ENCODE results near the gene TXNRD1. TPM values are rescaled to one million over a fixed set of nuclear protein-coding genes. Genes with fewer than 3 reads are reported as not detected.
"Not testable (repeated sequence)": the region's sequence is repeated elsewhere in the genome, so short reads cannot be mapped to it uniquely, and the experiment has no call there.

Gene TXNRD1
- total RNA-seq, 6 experiments from 2014 or later: 40.3 to 153 (median 74.5) TPM

DNA sequence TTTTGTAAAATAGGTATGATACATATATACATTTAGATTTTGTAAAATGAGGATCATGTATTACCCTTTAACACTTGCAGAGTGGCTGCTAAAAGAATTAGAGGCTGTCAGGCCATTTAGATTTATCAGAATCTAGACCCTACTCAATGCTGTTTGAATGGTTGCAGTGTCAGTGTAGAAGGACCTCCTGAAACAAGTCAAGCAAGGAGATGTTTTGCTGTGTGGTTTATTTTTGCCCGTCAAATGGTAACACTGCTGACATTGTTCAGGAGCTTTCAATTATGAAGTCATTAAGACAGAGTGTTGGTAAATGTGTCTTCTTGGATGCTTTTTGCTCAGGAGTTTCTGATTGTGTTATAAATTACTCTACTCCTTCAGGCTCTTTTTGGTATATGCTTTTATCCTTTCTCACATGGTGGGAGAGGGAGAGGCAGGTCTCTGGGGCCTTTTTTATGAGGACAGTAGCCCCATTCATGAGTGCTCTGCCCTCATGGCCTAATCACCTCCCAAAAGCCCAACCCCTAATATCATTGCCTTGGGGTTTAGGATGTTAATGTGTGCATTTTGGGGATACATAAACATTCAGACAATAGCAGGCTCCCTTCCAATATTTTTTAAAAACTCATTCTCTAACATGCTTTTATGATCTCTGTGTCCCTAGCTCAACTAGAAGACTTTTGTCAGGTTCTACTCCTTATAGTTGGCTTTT is 104.5 kb downstream of the TXNRD1 start:
- Histone ChIP-seq H3K36me3 (peaks cover 0 to 83% (median 41%) of the 10 kb centered on the region in 4 donors), H3K4me1 (no peaks in the 10 kb centered on the region), H3K27ac (no peak overlapping the region), H3K27me3 (no peaks in the 10 kb centered on the region), H3K9me3 (no peaks in the 10 kb centered on the region), H3K4me3 (no peak overlapping the region)
- intact Hi-C loops (cut with DNase I): no loop called here
- TF ChIP-seq CTCF (IDR thresholded peaks at IDR 0.05): no peak
- TF ChIP-seq POLR2A (IDR thresholded peaks at IDR 0.05): no peak
- 80% methylated on average over 1 of the region's 1 CpG for WGBS (ENCODE audit: insufficient coverage, low coverage, low lambda C conversion rate, missing lambda C conversion rate)
- DNase-seq: no peak
- no peak for ATAC-seq

DNA sequence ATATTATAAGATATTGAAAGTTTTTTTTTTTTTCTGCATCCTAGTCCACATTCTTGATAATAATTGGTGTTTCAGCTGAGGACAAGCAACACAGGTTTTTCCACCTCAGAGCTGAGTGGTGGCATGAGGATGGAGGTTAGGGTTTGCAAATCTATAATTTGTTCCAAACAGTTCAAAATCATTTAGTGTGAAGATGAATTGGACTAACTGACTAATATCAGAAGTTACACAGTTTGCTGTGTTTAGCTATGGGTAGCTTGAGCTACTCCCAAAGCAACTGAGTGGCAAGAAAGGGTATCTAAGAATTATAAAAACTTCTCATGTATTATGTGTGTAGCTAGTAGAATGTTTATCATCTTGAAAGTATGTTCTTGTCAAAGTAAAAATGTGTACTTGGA is 105.0 kb downstream of the TXNRD1 start:
- peaks cover 0 to 83% (median 40%) of the 10 kb centered on the region in 4 donors for H3K36me3 ChIP-seq
- H3K9me3 ChIP-seq: no peaks in the 10 kb centered on the region
- H3K4me3 ChIP-seq: no peak overlapping the region
- ATAC-seq (no peak), DNase-seq (no peak)
- H3K27me3 ChIP-seq: no peaks in the 10 kb centered on the region
- intact Hi-C loops (cut with DNase I): no loop called here
- TF ChIP-seq CTCF (IDR thresholded peaks at IDR 0.05) (no peak), POLR2A (IDR thresholded peaks at IDR 0.05) (no peak)
- H3K4me1 ChIP-seq: no peaks in the 10 kb centered on the region
- H3K27ac ChIP-seq: no peak overlapping the region

GRCh38 chr12:104321949-104322348 is 106.4 kb downstream of the TXNRD1 start:
- whole genome bisulfite sequencing (ENCODE audit: insufficient coverage, low coverage, low lambda C conversion rate, missing lambda C conversion rate): 100% methylated on average over 1 of the region's 1 CpG
- Histone ChIP-seq H3K4me3 (no peak overlapping the region), H3K36me3 (peaks cover 0 to 83% (median 45%) of the 10 kb centered on the region in 4 donors), H3K4me1 (no peaks in the 10 kb centered on the region), H3K27me3 (no peaks in the 10 kb centered on the region), H3K9me3 (no peaks in the 10 kb centered on the region), H3K27ac (no peak overlapping the region)
- intact Hi-C loops (cut with DNase I): no loop called here
- TF ChIP-seq POLR2A (IDR thresholded peaks at IDR 0.05) (no peak), CTCF (IDR thresholded peaks at IDR 0.05) (no peak)
- no peak for DNase-seq
- no peak for ATAC-seq

DNA sequence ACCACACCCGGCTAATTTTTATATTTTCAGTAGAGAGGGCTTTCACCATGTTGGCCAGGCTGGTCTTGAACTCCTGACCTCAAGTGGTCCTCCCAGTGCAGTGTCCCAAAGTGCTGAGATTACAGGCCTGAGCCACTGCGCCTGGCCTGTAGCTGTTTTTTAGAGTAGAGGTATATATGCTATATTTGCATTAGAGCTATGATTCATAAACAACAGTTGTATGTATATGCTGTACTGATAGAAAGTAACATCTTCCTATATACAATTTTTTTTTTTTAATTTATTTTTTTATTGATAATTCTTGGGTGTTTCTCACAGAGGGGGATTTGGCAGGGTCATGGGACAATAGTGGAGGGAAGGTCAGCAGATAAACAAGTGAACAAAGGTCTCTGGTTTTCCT is 107.0 kb downstream of the TXNRD1 start:
- H3K4me3 ChIP-seq; H3K9me3 ChIP-seq; H3K27ac ChIP-seq; ATAC-seq; H3K4me1 ChIP-seq; intact Hi-C loops (cut with DNase I); DNase-seq; H3K27me3 ChIP-seq: not testable (repeated sequence)
- WGBS (ENCODE audit: insufficient coverage, low coverage, low lambda C conversion rate, missing lambda C conversion rate): 100% methylated on average over 1 of the region's 2 CpGs
- H3K36me3 ChIP-seq: peaks cover 0 to 83% (median 50%) of the 10 kb centered on the region in 4 donors

DNA sequence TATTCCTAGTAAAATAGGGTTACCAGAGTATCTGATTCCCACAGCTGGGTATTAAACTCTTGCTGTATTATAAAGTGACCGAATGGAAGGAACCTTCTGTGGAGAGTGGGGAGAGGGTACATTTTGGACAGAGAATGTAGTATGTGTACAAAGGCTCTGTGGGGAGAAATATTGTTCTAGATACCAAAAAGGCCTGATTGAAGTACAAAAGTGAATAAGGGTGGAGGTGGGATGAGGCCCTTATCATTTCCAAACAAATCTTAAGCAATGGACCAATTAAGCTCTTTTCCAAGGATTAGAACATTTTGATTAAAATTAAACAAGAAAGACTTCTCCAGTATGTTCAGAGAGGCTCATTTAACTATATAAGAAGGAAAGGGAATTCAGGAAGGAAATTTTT is 108.3 kb downstream of the TXNRD1 start:
- Histone ChIP-seq H3K36me3 (peaks cover 0 to 83% (median 52%) of the 10 kb centered on the region in 4 donors), H3K9me3 (no peaks in the 10 kb centered on the region), H3K27me3 (no peaks in the 10 kb centered on the region), H3K27ac (no peak overlapping the region), H3K4me1 (no peaks in the 10 kb centered on the region), H3K4me3 (no peak overlapping the region)
- ATAC-seq (no peak), DNase-seq (no peak)
- WGBS (ENCODE audit: insufficient coverage, low coverage, low lambda C conversion rate, missing lambda C conversion rate): 100% methylated on average over 1 of the region's 1 CpG
- TF ChIP-seq CTCF (IDR thresholded peaks at IDR 0.05) (no peak), POLR2A (IDR thresholded peaks at IDR 0.05) (no peak)
- intact Hi-C loops (cut with DNase I): no loop called here

DNA sequence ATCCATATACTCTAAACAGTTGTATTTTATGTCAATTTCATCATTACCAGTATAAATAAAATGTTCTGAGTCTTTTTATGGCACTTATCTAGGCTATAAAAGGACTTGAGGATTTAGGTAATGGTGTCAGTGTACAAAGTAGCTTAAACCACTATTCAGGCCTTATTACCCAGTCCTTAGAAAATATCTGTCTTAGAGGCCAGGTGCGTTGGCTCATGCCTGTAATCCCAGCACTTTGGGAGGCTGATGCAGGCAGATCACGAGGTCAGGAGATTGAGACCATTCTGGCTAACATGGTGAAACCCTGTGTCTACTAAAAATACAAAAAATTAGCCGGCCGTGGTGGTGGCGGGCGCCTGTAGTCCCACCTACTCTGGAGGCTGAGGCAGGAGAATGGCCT is 112.7 kb downstream of the TXNRD1 start:
- intact Hi-C loops (cut with DNase I); H3K9me3 ChIP-seq; H3K4me1 ChIP-seq; H3K27me3 ChIP-seq; H3K27ac ChIP-seq; ATAC-seq; DNase-seq; H3K4me3 ChIP-seq: not testable (repeated sequence)
- peaks cover 0 to 87% (median 33%) of the 10 kb centered on the region in 4 donors for H3K36me3 ChIP-seq
- WGBS (ENCODE audit: insufficient coverage, low coverage, low lambda C conversion rate, missing lambda C conversion rate): 83% methylated on average over 2 of the region's 6 CpGs

All from right lobe of liver (tissue), 6 donors.